GM18870 (cell line): ENCODE data around the gene PLPPR1.

ENCODE experiments used
- ATAC-seq: cut with Tn5 transposase; IDR thresholded peaks from one replicate; pipeline ENCODE4 v1.9.1; 2021; ENCODE audit warnings: moderate library complexity; ENCODE audit not compliant: unreplicated experiment

Gene PLPPR1

DNA sequence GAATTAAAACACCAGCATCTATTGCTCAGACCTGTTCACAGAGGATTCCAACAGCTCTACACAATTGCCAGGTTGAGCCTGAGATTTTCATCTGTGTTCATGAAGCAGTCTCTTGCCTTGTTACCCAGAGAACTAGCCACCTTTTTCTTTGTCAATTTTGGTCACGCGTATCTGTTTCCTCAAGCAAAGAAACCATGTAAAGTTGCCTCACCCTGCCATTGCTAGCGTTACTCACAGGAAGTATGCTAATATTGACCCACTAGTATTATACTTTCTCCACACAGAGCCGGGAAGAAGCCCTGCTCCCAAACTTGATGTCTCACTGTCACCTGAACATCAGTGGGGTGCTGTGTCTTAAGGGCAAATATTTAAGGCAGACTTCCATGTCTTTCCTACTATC, 168.5 kb downstream of the PLPPR1 start:
- ATAC-seq = no peak

DNA sequence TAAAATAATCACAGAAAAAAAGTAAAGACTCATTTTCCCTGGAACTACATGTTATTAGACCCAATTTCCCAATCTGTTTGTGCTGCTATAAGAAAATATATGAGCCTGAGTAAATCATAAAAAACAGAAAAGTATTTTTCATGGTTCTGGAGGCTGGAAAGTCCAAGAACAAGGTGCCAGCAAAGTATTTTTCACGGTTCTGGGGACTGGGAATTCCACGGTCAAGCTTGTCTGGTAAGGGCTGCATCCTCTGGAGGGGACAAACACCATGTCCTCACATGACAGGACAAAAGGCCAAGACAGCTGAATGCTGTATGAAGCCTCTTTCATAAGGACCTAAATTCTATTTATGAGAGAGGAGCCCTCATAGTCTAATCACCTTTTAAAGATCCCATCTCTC, 172.3 kb downstream of the PLPPR1 start:
- ATAC-seq = no peak

DNA sequence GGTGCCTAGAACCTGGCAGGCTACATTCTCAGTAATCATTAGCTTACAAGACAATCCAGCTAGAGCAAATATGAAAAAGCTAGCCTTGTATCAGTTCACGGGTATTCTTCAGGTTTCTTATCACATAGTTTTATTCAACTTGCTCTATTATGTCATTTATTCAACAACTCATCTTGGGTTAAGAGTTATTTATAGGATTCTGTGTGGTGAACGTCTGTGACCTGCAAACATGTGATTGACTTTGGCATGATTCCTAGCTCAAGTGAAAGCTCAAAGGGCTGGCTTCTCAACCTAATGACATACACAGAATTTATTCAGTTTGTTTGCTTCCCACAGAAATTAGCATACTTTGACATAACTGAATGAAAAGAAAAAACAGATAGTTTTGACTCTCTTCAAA, 173.1 kb downstream of the PLPPR1 start:
- ATAC-seq = no peak

DNA sequence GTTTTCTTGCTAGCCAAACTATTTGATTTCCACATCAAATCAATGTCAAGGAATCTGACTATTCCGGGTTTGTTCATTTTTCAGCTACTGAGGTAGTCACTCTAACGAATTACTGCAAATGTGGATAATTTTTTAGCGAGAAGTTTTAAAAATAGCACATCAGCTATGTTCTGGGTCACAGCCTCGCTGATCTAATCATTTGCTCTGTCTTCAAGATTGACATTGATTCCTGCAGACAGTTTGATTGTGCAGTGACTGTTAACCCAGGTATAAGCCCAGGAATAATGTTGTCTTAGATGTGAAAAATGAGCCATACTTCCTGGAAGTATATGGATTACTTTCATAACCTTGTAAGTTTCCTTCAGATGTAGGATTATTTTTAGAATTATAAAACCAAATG, 181.1 kb downstream of the PLPPR1 start:
- ATAC-seq = no peak

DNA sequence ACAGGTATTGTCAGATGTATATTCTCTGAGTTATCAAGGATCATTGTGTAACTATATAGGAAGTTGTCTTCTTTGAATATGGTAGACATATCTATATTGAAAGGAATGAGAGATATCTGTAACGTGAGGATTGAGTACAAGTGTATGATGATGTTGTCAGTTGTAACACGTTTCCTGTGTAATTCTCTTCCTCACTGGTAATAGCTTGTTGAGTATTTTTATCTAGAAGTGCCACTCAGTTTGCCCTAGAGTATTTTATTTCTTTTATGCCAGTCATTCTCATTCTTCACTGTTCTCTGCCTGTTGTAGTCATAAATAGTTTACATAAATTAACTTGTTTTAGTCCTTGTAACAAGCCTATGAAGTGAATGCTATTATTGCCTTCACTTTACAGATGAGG, 184.1 kb downstream of the PLPPR1 start:
- no peak for ATAC-seq

DNA sequence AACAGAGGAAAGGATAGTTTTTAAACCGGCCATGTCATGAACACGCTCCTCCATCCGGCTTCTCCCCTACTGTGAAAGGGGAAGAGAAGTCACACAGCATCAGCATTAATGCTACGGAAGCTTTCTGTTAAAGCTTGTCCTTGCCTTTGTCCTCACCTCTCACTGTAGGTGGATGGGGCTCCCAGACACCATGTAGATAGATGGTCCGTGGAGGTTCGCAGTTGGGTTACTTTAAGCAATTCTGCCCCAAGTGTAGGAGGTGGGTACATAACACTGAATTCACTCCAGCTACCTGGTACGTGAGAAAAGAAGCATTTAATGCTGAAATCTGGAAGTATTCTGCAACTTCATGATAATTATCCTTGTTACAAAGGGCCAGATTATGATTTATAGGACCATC, 190.5 kb downstream of the PLPPR1 start:
- no peak for ATAC-seq

DNA sequence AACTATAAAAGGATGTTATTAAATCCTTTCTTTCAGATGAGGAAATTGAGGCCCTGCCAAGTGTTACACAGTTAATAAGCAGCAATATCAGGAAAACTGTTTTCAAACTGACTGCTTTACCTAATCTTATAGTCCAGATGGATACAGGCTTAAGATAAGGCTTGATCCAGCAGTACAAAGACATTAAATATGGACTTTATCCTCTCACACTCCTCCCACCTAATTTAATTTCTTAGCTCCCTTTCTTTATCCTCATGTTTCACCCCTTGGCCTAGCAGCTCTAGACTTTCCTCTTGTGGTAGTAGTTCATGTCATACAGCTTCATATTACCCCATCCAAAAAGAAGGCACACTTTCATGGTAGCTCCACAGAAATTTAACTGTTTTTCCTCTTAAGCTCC, 191.8 kb downstream of the PLPPR1 start:
- ATAC-seq = no peak

DNA sequence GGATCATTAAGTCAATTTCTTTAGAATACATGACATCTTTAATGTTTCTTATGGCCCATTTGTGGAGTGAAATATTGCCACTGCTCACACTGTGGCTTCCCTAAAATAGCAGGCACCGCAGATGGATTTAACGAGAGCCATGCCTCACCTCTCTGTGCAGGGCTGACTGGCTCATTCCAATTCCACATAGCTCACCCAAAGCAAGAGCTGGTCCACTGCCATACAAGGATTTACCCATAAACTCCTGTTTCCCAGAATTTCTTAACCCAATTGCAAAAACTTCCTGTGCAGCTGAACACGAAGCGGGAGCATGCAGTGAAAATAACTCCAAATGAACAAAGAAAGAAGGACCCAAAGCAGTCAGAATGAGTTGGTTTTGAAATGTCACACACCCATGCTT, 196.7 kb downstream of the PLPPR1 start:
- ATAC-seq = no peak

DNA sequence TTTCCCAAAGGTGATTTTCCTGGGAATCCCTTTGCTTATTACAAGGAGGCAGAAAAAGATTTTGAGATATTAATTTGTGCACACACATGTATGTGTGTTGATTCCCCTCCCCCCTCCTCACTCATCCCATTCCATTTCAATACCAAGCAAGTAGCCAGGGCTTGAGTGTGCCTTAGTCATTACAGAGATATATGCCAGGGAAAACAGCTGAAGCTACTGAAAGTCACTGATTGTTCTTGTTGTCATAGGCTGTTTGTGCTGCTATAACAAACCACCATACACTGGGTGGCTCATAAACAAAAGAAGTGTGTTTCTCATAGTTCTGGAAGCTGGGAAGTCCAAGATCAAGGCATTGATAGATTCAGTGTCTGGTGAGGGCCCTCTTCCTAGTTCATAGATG, 197.6 kb downstream of the PLPPR1 start:
- ATAC-seq = no peak

DNA sequence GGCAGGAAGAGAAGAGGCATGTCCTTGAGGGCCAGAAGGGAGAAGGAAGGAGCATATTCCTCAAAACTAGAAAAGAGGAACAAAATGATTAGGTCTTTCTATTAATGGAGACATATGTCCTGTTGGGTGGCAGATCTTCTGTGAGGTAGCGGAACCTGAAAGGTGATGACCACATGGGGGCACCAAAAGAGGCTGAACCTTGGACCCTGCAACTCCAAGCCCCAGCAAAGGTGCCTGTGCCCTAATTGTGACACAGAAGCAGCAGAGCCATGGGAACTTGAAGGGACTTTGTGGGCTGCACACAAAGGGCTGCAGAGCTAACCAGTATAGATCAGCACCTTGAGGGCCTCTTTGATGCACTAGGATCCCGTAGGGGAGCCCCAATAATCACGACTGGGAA, 198.3 kb downstream of the PLPPR1 start:
- no peak for ATAC-seq

DNA sequence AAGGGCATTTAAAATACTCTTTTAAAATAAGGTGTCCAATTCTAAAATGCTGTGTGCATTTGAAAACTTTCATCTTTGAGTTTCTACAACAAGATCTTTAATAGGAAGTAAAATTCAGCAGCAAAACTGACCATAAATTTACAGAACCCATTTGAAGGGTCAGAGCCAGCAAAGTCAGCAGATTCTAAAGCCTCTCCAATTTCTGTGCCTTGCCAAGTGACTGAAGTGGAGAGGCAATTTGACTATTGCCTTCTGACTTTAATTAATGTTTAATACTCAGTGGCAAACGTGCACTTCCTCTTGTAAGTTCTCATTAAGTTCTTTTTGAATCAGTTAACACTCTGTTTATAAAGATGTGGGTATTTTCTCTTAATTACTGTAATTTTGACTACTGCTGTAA, 201.1 kb downstream of the PLPPR1 start:
- no peak for ATAC-seq

DNA sequence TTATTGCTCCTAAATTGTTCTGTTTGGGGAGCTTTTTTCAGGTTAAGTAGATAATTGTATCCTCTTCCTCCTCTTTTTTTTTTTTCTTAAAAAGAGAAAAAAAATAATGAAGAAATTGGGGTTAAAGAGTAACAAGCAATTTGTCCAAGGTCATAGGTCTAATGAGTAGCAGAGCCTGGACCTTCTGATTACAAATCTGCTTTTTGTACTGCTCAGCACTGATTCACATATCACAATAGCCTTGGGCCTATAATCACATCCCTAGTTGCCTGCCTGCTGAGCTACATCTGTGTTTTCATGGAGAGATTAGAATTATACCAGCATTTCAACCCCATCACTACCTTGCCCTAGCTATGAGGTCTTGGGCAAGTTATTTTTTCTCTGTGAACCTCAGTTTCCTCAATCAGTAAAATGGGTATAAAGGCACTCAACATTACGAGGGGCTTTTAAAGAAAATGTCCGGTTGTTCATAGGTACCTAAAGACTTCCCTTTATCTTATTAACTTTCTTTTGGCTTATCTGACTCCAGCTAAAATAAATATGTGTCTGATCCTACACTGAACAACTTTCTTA, 204.0 kb downstream of the PLPPR1 start:
- ATAC-seq = no peak

DNA sequence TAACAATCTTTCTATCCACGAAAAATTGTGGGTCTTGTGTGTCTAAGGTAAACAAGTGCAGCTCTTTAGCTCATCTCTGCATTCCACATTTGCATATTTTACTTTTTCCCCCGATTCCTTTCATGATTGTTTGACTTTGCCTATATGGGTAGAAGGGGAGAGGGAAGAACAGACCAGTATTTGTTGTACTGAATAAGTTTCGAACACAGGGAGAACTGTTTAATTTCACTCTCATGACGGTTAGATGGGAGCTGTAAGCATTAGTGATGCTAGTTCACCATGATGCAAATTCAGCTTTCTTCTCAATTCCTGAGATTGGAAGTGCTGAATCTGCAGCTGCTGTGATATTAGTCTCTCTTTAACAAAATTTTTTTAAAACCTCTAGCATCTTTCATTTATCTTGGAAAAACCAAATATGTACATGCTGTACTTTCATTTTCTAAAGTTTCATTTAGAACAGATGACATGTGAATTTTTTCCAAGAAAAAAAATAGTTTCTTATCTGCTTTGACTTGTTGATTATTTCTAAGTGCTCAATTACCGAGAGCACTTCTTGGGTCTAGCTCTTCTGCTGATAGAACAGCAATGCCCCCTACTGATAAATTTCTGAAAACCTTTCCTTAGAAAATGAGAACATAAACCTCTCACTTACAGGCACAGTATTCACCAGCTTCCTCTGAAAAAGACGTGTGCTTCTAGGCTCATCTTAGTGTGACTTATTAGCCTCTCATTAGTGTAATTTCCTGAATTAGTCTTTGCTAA, 206.8 kb downstream of the PLPPR1 start:
- no peak for ATAC-seq

DNA sequence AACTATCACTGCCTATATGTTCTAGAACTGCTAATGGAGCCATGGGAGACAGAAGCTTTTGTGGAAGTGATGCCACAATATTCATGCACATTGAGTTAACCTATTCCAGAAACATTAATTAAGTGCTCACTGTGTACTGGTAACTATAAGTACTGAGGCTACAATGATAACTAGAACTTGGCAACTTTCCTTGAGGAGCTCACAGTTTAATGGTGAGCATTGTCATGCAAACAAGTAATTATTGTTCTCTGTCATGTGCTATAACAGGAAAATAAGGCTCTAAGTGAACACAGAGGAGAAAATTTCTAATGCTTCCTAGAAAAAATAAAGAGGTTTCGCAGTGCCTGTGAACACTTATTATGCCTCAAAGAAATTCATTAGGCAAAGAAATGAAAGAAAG, 214.1 kb downstream of the PLPPR1 start:
- no peak for ATAC-seq

DNA sequence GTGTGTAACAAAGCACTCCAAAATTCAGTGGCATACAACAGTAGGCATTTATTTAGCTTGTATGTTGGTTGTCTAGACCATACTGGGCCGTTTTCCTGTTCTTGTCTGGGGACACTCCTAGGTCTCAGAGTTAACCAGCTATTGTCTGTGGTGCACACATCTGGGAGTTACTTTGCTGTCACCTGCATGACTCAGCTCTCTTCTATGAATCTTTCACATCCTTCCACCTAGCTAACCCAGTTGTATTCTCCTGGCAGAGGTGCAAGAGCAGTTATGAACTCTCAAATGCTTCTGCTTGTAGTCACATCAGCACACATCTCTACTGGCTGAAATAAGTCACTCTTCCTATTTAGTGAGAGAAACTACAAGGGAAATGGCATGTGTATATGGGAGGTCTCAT, 218.2 kb downstream of the PLPPR1 start:
- ATAC-seq = no peak

DNA sequence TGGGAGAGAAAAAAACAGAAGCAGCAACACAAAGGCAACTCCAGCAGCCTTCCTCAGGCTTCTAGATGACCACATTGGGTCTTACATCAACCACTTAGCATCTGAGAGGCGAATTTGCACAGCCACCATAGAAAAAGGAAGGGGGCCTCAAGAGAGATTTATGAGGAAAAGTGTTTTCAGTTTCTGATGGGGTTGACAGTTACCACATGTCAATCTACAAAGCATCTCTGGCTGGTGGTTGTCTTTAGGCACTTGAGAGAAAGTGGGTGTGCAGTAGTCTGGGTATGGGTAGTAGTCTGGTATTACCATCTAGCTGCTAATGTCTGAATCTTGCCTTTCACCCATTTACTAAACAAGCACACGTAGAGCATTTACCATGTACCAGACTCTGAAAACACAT, 218.8 kb downstream of the PLPPR1 start:
- ATAC-seq = no peak

DNA sequence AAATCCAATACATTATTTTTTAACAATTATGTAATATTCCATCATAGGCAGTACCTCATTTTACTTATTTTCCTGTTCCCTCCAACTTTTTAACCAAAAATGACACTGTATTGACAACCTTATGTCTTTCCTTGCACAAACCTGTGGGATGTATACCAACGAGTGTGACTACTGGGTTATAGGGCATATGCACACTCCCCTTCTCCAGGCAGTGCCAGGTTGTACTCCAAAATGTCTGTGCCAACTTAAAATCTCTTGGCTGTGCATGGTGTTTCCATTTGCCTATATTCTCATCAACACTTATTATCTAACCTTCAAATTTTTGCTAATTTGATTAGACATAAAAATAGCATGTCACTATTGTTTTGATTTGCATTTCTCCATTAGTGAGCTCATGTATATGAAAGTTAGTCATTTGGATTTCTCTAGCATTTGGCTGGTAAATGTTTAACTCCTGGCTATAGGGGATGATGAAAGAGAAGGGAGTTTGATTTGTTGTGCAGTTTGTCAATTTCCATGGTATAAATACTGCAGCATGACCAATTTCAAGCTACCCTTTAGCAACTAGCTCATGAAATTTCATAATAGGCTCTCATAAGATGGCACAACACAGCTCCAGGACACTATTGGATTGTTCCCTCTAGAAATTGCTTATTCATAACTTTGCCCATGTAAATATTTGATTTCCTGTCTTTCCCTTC, 226.4 kb downstream of the PLPPR1 start:
- no peak for ATAC-seq

DNA sequence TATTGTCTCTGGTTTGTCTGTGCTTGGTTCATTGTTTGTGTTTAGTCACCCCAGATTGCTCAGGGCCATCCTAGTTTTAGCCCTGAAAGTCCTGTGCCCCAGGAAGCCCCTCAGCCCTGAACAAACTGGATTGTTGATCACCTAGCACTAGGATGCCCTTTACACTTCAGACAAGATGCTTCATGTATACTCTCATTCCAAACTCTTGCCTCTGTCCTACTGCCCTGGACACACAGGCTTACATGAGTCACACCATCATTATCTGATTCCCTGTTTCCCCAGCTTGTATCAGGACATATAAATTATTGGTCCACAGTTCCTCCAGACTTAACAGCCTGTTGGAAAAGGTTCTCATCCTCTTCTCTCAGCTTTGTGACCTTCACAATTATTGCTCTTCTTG, 236.2 kb downstream of the PLPPR1 start:
- no peak for ATAC-seq

DNA sequence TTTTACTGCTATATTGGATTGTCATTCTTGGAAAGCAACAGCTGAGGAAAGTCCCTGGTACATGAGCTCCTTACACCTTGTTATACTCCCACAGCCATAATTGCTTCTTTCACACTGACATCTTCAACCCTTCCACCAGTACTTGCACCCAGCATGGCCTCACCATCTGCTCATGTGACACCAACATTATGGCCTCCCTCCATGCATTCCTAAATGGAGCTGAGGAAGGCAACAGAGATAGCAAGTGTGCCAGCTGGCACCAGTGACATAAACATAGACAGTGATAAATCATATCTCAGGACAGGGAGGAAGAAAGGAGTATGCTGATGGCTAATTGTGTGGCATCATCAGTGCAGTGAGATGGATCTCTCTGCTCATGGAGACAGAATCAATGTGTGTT, 236.7 kb downstream of the PLPPR1 start:
- no peak for ATAC-seq

DNA sequence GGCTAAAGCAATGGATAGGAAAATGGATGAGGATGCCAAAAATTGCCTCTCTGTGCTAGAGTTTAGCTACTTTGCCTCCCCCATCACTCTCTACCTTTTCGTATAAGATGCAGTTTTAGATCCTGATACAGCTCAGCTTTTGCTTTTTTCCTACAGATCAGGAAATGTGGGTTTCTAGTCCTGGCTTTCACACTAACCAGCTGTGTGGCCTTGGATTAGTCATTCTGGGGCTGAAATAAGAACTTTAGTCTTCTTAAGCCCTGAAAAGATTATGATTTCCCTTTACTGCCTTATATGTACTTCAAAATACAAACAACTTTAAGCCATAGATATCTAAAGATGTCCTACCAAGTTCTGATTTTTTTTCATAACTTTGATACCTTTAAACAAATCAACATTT, 239.9 kb downstream of the PLPPR1 start:
- no peak for ATAC-seq

DNA sequence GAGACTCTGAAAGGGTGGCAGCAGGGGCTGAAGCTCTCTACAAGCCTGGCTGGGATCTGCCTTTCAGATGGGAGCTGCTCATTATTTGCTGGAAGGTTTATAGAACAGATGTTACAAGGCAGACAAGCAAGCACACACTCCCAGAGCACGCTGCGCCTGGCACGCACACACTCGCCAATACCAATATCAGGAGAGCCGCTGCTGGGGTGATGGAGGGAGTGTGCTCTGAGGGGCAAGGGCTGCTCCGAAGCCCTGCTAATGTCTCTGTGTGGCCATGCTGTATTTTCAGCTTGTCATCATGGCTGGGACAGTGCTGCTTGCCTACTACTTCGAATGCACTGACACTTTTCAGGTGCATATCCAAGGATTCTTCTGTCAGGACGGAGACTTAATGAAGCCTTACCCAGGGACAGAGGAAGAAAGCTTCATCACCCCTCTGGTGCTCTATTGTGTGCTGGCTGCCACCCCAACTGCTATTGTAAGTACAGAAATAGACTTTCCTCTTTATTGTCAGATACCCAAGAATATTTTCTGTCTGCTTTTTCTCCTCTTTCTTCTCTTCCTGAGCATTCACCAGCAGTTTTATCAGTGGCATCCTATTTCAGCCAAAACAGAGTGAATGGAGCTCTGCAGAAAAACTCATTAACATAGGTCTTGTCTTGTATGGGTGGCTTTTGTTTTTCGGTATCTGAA, 241.2 kb downstream of the PLPPR1 start:
- no peak for ATAC-seq

DNA sequence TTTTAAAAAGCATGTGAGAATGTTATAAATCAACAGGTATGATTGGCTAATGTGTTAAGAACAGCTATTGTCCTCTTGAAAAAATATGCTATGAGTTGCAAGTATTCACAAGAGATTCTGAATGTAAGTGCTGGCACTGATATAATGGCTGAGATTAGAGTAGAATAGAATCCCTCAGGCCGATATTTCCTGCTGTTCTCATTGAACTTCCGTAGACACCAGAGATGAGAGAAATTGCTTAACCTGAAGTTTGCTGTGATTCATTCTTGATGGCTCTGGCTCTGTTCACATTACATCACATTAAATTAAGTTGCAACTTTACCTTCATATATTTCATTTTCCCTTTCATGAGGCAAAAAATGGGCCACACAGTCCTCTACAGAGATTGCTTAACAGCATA, 241.8 kb downstream of the PLPPR1 start:
- ATAC-seq = no peak
